GM11168 (cell line): ENCODE data around the gene ARHGAP6.

ENCODE experiments used
- in situ Hi-C: fragments of 300-500 bp; cut with MboI; formaldehyde crosslinking; loops from one replicate; pipeline ENCODE4 v1.12.0; 2022; ENCODE audit warnings: low sequenced_read_pairs; ENCODE audit not compliant: unreplicated experiment

Gene ARHGAP6

GRCh38 chrX:11438380-11438723 lies 227.4 kb downstream of the ARHGAP6 start:
- in situ Hi-C loops = no loop called here

- in situ Hi-C loops = no loop called here
Measured at GRCh38 chrX:11437642-11438379, 227.9 kb downstream of the ARHGAP6 start.

GRCh38 chrX:11435568-11435967 lies 230.2 kb downstream of the ARHGAP6 start:
- in situ Hi-C loops = no loop called here

- in situ Hi-C loops = no loop called here
Measured at GRCh38 chrX:11434607-11435006, 231.1 kb downstream of the ARHGAP6 start.

GRCh38 chrX:11431786-11432185 lies 233.9 kb downstream of the ARHGAP6 start:
- in situ Hi-C loops = no loop called here

GRCh38 chrX:11430271-11430670 lies 235.4 kb downstream of the ARHGAP6 start:
- in situ Hi-C loops = no loop called here

GRCh38 chrX:11429538-11430085 lies 236.1 kb downstream of the ARHGAP6 start:
- in situ Hi-C loops = no loop called here

GRCh38 chrX:11427453-11428071 lies 238.2 kb downstream of the ARHGAP6 start:
- in situ Hi-C loops = no loop called here

- in situ Hi-C loops = no loop called here
Measured at GRCh38 chrX:11426712-11427452, 238.8 kb downstream of the ARHGAP6 start.

- in situ Hi-C loops = no loop called here
Measured at GRCh38 chrX:11424903-11425674, 240.6 kb downstream of the ARHGAP6 start.

GRCh38 chrX:11423949-11424348 lies 241.8 kb downstream of the ARHGAP6 start:
- in situ Hi-C loops = no loop called here

GRCh38 chrX:11423362-11423818 lies 242.3 kb downstream of the ARHGAP6 start:
- in situ Hi-C loops = no loop called here

- in situ Hi-C loops = no loop called here
Measured at GRCh38 chrX:11422525-11422857, 243.2 kb downstream of the ARHGAP6 start.

- in situ Hi-C loops = no loop called here
Measured at GRCh38 chrX:11421805-11422524, 243.8 kb downstream of the ARHGAP6 start.

GRCh38 chrX:11420851-11421250 lies 244.9 kb downstream of the ARHGAP6 start:
- in situ Hi-C loops = no loop called here

GRCh38 chrX:11419102-11419501 lies 246.6 kb downstream of the ARHGAP6 start:
- in situ Hi-C loops = no loop called here

GRCh38 chrX:11416600-11416999 lies 249.1 kb downstream of the ARHGAP6 start:
- in situ Hi-C loops = no loop called here

- in situ Hi-C loops = no loop called here
Measured at GRCh38 chrX:11414091-11414490, 251.6 kb downstream of the ARHGAP6 start.

- in situ Hi-C loops = no loop called here
Measured at GRCh38 chrX:11412715-11413623, 252.8 kb downstream of the ARHGAP6 start.
